Effector memory CD8-positive, alpha-beta T cell (primary cell): ENCODE measurements around the gene SOCS7.
A peak's percentile ranks its signal among the peaks of the same experiment; 100 is the strongest.

ENCODE experiments used
- ATAC-seq: fragments of 150-1000 bp; cut with Tn5 transposase; replicated peaks from 2 replicates; pipeline ENCODE4 v1.10.0; 2021; ENCODE audit warnings: mild to moderate bottlenecking, moderate library complexity
- DNase-seq, 3 experiments: peaks; one replicate each; pipeline ENCODE4 v3.0.0; 2021
- H3K27ac Mint-ChIP-seq, 2 donors: one replicate each; pipeline ENCODE4 v1.8.0; 2022; ENCODE audit warnings: mild to moderate bottlenecking in 2 of 2, mixed read lengths in 2 of 2, moderate library complexity in 2 of 2
- H3K27me3 Mint-ChIP-seq, 2 donors: one replicate each; pipeline ENCODE4 v1.8.0; 2022; ENCODE audit warnings: mixed read lengths in 2 of 2
- H3K36me3 Mint-ChIP-seq: one replicate; pipeline ENCODE4 v1.8.0; 2022; ENCODE audit warnings: mild to moderate bottlenecking, moderate library complexity, mixed read lengths; ENCODE audit not compliant: insufficient read depth
- H3K4me1 Mint-ChIP-seq, 2 donors: one replicate each; pipeline ENCODE4 v1.8.0; 2022; ENCODE audit warnings: low read depth in 2 of 2, mixed read lengths in 2 of 2
- H3K4me3 Mint-ChIP-seq, 2 donors: one replicate each; pipeline ENCODE4 v1.8.0; 2022; ENCODE audit warnings: mild to moderate bottlenecking in 2 of 2, mixed read lengths in 2 of 2, moderate library complexity in 2 of 2
- H3K9me3 Mint-ChIP-seq, 2 donors: one replicate each; pipeline ENCODE4 v1.8.0; 2022; ENCODE audit warnings: mixed read lengths in 2 of 2

The SOCS7 gene

GRCh38 chr17:38410201-38410600, 58.6 kb downstream of the SOCS7 start:
- Mint-ChIP-seq H3K27me3 (peaks cover 23 to 42% of the 10 kb centered on the region in 2 donors), H3K4me1 (no peaks in the 10 kb centered on the region), H3K9me3 (no peaks in the 10 kb centered on the region), H3K27ac (no peak overlapping the region), H3K36me3 (no peaks in the 10 kb centered on the region), H3K4me3 (no peak overlapping the region)
- ATAC-seq, result no peak
- DNase-seq, result no peak

GRCh38 chr17:38415250-38416194, 63.9 kb downstream of the SOCS7 start:
- Mint-ChIP-seq H3K27me3 (peaks cover 58 to 80% of the 10 kb centered on the region in 2 donors), H3K4me1 (peaks cover 4 to 9% of the 10 kb centered on the region in 2 donors), H3K9me3 (no peaks in the 10 kb centered on the region), H3K4me3 (no peak overlapping the region), H3K27ac (no peak overlapping the region), H3K36me3 (no peaks in the 10 kb centered on the region)
- ATAC-seq (no peak), DNase-seq (no peak)

- no peak overlapping the region for H3K27ac Mint-ChIP-seq
Measured at GRCh38 chr17:38416840-38417209, 65.2 kb downstream of the SOCS7 start.

GRCh38 chr17:38417210-38417951, 65.7 kb downstream of the SOCS7 start:
- no peaks in the 10 kb centered on the region for H3K36me3 Mint-ChIP-seq
- peaks cover 4 to 9% of the 10 kb centered on the region in 2 donors for H3K4me1 Mint-ChIP-seq
- peaks cover 62 to 82% of the 10 kb centered on the region in 2 donors for H3K27me3 Mint-ChIP-seq
- H3K4me3 Mint-ChIP-seq, result no peak overlapping the region
- no peak overlapping the region for H3K27ac Mint-ChIP-seq
- ATAC-seq (no peak), DNase-seq (no peak)
- no peaks in the 10 kb centered on the region for H3K9me3 Mint-ChIP-seq

More at GRCh38 chr17:38416840-38417209, 65.2 kb downstream of the SOCS7 start:
- Mint-ChIP-seq H3K9me3 (no peaks in the 10 kb centered on the region), H3K4me1 (peaks cover 4 to 9% of the 10 kb centered on the region in 2 donors), H3K27me3 (peaks cover 59 to 80% of the 10 kb centered on the region in 2 donors), H3K4me3 (no peak overlapping the region), H3K36me3 (no peaks in the 10 kb centered on the region)
- DNase-seq (no peak), ATAC-seq (no peak)

DNA sequence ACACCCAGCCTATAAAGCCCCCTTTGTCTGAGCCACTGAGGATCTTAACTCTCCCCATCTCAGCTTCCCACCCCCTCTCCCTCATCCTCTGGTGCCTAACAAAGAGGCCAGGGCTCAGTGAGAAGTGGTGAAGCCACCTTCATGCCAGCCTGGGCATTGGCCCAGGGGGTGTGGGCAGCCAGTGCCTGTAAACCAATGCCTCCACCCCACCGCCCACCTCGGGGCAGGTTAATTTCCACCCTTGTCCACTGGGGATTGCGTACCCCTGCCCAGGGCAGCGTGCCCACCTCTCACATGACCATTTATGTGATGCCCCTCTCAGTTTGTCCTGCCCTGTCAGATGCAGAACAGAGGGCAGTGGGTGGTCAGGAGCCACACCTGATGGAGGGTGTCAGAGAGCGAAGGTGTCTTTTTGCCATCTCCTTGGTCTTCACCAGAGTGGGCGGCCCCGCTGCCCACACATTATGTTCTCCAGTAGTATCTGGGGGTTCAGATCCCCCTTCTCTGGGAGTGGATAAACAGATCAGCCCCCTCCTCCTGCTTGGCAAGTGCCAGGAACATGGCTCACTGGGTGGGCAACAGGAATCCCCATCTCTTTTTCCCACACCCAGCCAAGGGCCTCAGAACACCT, 66.5 kb downstream of the SOCS7 start:
- Mint-ChIP-seq H3K4me1 (peaks cover 4 to 9% of the 10 kb centered on the region in 2 donors), H3K36me3 (no peaks in the 10 kb centered on the region), H3K4me3 (peak overlapping the region in 1 of 2 donors; percentile 75), H3K27ac (no peak overlapping the region), H3K27me3 (peaks cover 66 to 86% of the 10 kb centered on the region in 2 donors), H3K9me3 (no peaks in the 10 kb centered on the region)
- DNase-seq (no peak), ATAC-seq (no peak)

GRCh38 chr17:38418693-38419507, 67.3 kb downstream of the SOCS7 start:
- H3K27me3 Mint-ChIP-seq, result peaks cover 69 to 87% of the 10 kb centered on the region in 2 donors
- peaks cover 4 to 9% of the 10 kb centered on the region in 2 donors for H3K4me1 Mint-ChIP-seq
- no peak overlapping the region for H3K27ac Mint-ChIP-seq
- no peaks in the 10 kb centered on the region for H3K9me3 Mint-ChIP-seq
- H3K4me3 Mint-ChIP-seq, result peak overlapping the region; percentile 75
- H3K36me3 Mint-ChIP-seq, result no peaks in the 10 kb centered on the region
- ATAC-seq, result no peak
- DNase-seq, result no peak

DNA sequence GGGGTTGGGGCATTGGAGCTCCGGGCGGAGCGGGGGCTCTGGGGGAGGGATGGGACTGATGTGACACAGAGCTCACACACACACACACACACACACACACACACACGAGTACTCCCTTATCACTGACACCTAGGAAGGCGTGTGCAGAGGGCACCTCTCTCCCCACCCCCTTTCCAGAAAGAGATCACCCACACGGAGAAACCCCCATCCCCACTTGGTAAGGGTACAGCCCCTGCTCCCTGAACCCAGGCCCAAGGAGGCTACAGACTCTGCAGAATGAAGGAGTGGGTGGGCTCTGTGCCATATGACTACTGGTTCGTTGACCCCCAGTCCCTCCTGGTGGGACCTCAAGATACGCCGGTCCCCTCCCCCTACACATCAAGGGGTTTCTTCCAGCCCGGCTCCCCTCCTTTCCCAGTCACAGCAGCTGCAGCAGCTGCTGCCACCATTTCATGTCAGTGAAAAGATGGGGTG, 67.9 kb downstream of the SOCS7 start:
- Mint-ChIP-seq H3K4me3 (peak overlapping the region in 1 of 2 donors; percentile 8), H3K27ac (no peak overlapping the region), H3K9me3 (no peaks in the 10 kb centered on the region), H3K4me1 (peaks cover 4 to 9% of the 10 kb centered on the region in 2 donors), H3K36me3 (no peaks in the 10 kb centered on the region), H3K27me3 (peaks cover 74 to 94% of the 10 kb centered on the region in 2 donors)
- ATAC-seq, result no peak
- no peak for DNase-seq

- peaks cover 4 to 9% of the 10 kb centered on the region in 2 donors for H3K4me1 Mint-ChIP-seq
- no peak for DNase-seq
- H3K27me3 Mint-ChIP-seq, result peaks cover 82 to 100% of the 10 kb centered on the region in 2 donors
- H3K4me3 Mint-ChIP-seq, result no peak overlapping the region
- no peak for ATAC-seq
- H3K9me3 Mint-ChIP-seq, result no peaks in the 10 kb centered on the region
- no peaks in the 10 kb centered on the region for H3K36me3 Mint-ChIP-seq
- H3K27ac Mint-ChIP-seq, result no peak overlapping the region
Measured at GRCh38 chr17:38420518-38420917, 68.9 kb downstream of the SOCS7 start.

GRCh38 chr17:38421171-38421841, 69.7 kb downstream of the SOCS7 start:
- H3K27me3 Mint-ChIP-seq, result peaks cover 82 to 96% of the 10 kb centered on the region in 2 donors
- ATAC-seq (no peak), DNase-seq (no peak)
- H3K27ac Mint-ChIP-seq, result no peak overlapping the region
- H3K36me3 Mint-ChIP-seq, result no peaks in the 10 kb centered on the region
- H3K9me3 Mint-ChIP-seq, result no peaks in the 10 kb centered on the region
- H3K4me3 Mint-ChIP-seq, result no peak overlapping the region
- H3K4me1 Mint-ChIP-seq, result peaks cover 4 to 9% of the 10 kb centered on the region in 2 donors

GRCh38 chr17:38421871-38422827, 70.5 kb downstream of the SOCS7 start:
- H3K4me3 Mint-ChIP-seq, result no peak overlapping the region
- DNase-seq, result no peak
- H3K36me3 Mint-ChIP-seq, result no peaks in the 10 kb centered on the region
- H3K9me3 Mint-ChIP-seq, result no peaks in the 10 kb centered on the region
- H3K27ac Mint-ChIP-seq, result no peak overlapping the region
- no peak for ATAC-seq
- H3K4me1 Mint-ChIP-seq, result peaks cover 4 to 9% of the 10 kb centered on the region in 2 donors
- H3K27me3 Mint-ChIP-seq, result peaks cover 76 to 91% of the 10 kb centered on the region in 2 donors

- Mint-ChIP-seq H3K27me3 (peaks cover 70 to 80% of the 10 kb centered on the region in 2 donors), H3K27ac (no peak overlapping the region), H3K36me3 (no peaks in the 10 kb centered on the region), H3K9me3 (no peaks in the 10 kb centered on the region), H3K4me3 (no peak overlapping the region), H3K4me1 (peaks cover 6 to 10% of the 10 kb centered on the region in 2 donors)
- DNase-seq (no peak), ATAC-seq (no peak)
Measured at GRCh38 chr17:38424297-38424972, 72.8 kb downstream of the SOCS7 start.
